NCI-H2107 (cell line): ENCODE measurements around the gene STX10.

Experiments used
- DNase-seq: peaks from one replicate; lab custom pipeline; 2025; lab: John Stamatoyannopoulos, UW

The STX10 gene

GRCh38 chr19:13139633-13140311 lies 10.4 kb downstream of the STX10 start:
- DNase-seq, result no peak

GRCh38 chr19:13138916-13139198 lies 11.3 kb downstream of the STX10 start:
- no peak for DNase-seq

- DNase-seq, result no peak
These were observed 11.8 kb downstream of the STX10 start for GRCh38 chr19:13138171-13138915.

- DNase-seq, result no peak
These were observed 12.8 kb downstream of the STX10 start for GRCh38 chr19:13137290-13137794.

DNA sequence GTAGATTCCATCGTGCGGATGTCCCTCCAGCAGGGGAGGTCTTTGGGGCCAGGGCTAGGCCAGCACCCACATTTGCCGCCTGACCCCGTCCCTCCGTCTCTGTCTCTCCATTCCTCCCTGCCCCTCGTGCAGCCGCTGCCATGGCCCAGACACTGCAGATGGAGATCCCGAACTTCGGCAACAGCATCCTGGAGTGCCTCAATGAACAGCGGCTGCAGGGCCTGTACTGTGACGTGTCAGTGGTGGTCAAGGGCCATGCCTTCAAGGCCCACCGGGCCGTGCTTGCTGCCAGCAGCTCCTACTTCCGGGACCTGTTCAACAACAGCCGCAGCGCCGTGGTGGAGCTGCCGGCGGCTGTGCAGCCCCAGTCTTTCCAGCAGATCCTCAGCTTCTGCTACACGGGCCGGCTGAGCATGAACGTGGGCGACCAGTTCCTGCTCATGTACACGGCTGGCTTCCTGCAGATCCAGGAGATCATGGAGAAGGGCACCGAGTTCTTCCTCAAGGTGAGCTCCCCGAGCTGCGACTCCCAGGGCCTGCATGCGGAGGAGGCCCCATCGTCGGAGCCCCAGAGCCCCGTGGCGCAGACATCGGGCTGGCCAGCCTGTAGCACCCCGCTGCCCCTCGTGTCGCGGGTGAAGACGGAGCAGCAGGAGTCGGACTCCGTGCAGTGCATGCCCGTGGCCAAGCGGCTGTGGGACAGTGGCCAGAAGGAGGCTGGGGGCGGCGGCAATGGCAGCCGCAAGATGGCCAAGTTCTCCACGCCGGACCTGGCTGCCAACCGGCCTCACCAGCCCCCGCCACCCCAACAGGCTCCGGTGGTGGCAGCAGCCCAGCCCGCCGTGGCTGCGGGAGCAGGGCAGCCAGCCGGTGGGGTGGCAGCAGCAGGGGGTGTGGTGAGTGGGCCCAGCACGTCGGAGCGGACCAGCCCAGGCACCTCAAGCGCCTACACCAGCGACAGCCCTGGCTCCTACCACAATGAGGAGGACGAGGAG lies 14.8 kb downstream of the STX10 start:
- no peak for DNase-seq

DNA sequence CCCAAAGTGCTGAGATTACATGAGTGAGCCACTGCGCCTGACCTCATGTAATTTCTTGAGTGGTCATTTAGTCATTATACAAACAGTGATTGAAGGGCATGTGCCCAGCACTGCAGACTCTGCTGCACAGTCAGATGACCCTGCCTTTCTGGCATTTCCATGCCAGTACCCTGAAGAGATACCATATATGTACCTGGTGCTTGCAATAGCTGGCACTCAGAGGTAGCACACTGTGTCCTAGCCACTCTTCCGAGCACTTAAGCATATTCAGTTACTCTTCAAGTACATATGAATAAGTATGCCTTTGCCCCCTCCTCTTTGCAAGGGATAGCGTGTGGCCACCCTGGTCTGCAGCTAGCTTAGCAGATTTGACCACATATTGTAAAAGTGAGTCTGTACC lies 15.5 kb downstream of the STX10 start:
- DNase-seq, result no peak

GRCh38 chr19:13133241-13133870 lies 16.8 kb downstream of the STX10 start:
- no peak for DNase-seq

DNA sequence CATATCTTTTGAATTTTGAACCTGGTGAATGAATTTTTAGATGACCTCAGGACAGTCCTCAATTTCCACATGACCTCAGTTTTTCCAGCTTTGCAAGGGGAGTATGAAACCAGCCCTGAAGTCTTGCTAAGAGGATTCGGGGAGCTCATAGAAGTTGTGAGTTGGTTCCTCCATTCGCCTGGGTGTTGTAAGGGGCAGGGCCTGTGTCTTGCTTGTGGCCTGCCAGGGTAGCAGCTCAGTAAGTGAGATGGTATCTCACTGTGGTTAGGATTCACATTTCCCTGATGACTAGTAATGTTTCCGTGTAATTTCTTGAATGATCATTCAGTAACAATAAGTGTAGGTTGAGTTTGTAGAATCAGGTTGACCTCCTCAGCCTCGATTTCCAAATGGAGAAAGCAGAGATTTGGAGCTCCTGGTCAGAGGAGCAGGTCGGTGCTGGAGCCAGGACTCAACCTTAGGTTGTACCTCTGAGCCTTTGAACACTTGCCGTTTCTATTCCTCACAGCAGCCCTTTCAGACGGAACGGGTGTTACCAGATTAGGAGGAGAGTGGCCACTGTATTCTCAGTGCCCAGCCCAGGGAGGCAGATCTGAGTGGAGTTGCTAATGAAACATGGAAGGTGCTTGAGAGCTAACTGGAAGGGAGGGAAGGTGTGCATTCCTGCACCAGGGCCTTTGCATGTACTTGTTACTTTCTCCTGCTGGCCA lies 17.5 kb downstream of the STX10 start:
- no peak for DNase-seq

- no peak for DNase-seq
These were observed 19.2 kb downstream of the STX10 start for GRCh38 chr19:13130886-13131490.

- no peak for DNase-seq
These were observed 20.8 kb downstream of the STX10 start for GRCh38 chr19:13129384-13129783.

- DNase-seq, result no peak
These were observed 21.6 kb downstream of the STX10 start for GRCh38 chr19:13128583-13128982.

DNA sequence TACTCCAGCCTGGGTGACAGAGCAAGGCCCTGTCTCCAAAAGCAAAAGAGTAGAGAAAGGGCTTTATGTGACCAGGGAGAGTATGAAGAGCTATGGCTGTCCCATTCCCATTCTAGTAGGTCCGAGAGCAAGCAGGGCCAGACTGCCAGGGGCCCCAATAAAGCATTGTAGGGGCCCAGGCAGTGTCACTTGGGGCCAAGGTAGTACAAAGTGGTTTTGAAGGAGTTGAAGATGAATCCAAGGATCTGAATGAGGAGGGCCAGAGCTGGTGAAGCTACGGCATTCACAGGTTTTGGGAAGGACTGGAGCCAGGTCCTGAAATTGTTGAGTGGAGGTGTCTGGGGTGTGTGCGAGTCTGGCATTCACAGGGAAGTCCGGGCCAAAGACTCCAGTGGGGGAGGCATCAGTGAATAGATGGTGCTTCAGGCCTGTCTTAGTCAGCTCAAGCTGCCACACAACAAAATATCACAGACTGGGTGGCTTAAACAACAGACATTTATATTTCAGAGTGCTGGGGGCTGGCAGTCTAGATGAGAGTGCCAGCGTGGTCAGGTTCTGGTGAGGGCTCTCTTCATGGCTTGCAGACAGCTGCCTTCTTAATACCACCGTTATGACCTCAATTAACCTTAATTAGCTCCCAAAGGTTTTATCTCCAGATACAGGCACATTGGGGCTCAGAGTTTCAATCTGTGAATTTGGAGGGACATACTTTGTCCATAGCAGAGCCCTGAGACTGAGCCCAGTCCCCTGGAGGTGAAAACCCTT lies 22.2 kb downstream of the STX10 start:
- no peak for DNase-seq

DNA sequence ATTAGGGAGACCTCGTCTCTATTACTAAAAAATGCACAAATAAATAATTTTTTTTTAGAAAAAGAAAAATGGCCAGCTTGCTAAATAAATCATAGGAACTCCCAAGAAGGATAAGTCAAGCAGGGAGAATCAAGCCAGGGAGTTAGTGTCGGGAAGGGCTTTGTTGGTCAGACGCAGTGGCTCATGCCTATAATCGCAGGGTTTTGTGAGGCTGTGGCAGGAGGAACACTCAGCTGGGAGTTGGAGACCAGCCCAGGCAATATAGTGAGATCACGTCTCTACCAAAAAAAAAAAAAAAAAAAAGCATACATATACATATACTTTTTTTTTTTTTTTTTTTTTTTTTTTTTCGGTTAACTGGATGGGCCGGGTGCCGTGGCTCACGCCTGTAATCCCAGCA lies 23.1 kb downstream of the STX10 start:
- DNase-seq, result no peak

- DNase-seq, result no peak
These were observed 26.9 kb downstream of the STX10 start for GRCh38 chr19:13122980-13123957.

GRCh38 chr19:13122275-13122878 lies 27.8 kb downstream of the STX10 start:
- no peak for DNase-seq

GRCh38 chr19:13121551-13122274 lies 28.5 kb downstream of the STX10 start:
- DNase-seq, result no peak

DNA sequence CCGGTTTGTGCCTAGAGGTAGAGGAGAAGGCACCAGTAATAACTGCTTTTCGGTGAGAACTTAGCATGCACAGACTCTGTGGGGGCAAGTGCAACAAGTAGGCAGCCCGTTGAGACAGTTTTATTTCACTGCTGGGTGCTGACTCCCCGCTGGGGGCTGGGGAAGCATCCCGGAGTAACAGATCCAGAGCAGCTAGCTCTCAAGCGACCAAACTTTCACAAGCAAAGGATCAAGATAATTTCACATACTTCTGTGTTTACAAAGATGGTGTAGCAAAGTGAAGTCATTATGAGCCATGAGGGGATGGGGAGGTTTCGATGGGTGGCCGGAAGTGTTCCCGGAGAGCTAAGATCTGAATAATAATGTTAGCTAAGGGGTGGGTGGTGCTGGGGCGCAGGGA lies 29.4 kb downstream of the STX10 start:
- no peak for DNase-seq

GRCh38 chr19:13120031-13120430 lies 30.1 kb downstream of the STX10 start:
- DNase-seq, result no peak
